ENCODE results near the gene SH3RF3.

SH3RF3 gene

DNA sequence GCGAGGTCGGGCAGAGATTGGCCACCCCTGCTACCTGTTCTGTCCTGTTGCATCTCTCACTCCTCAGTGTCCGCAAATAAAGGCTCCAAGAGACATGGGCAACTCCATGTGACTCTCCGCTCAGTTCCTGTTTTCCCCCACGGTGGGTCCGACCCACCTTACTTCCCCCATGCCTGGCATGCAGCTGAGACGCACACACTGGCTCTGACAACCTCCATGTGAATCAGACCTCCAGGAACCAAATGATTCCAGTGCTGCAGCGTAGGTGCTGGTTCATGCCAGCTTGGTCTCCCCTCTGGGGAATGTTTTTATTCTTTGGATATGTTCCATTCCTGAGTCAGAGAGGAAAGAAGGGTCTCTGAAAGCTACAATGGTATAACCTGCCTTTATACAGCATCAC is 221.5 kb downstream of the SH3RF3 start:
- DNase-seq (ENCODE audit: low spot score in 2 of 2) (no peak), ATAC-seq (replicated peaks; ENCODE audit: extremely low read depth, poor library complexity, severe bottlenecking) (no peak)
- no peaks in the 10 kb centered on the region for H3K36me3 Mint-ChIP-seq (ENCODE audit: insufficient read depth)
- H3K27me3 Mint-ChIP-seq: no peaks in the 10 kb centered on the region
- peaks cover 7% of the 10 kb centered on the region for H3K4me1 Mint-ChIP-seq
- H3K27ac Mint-ChIP-seq (ENCODE audit: low read depth): no peak overlapping the region
- H3K4me3 Mint-ChIP-seq: no peak overlapping the region
- H3K9me3 Mint-ChIP-seq: no peaks in the 10 kb centered on the region

DNA sequence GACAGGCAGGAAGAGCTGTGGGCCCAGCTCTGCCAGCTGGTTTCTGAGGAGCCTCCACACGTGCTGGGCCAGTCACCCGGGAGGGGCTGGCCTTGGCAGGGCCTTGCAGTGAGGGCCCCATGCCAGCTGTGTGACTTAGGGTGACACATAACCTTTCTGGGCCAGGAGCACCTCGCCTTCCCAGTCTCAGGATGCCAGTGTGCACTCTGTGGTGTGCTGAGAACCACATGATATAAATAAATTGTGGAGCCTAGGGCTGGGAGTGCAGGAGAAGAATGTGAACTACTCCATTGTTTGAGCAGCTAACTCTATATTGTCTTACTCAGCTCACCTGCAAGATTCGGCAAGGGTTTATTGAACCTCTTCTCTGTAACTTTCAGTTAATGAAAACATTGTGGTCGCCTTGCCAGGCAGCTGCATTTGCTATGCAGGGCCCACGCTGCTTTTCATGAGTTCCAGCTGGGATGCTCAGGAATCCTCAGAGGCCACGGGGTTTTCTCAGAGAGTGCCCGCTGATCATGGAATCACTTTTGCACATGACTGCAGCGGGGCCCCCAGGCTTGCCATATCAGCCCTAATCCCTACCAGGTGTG is 222.3 kb downstream of the SH3RF3 start:
- ATAC-seq (replicated peaks; ENCODE audit: extremely low read depth, poor library complexity, severe bottlenecking): no peak

DNA sequence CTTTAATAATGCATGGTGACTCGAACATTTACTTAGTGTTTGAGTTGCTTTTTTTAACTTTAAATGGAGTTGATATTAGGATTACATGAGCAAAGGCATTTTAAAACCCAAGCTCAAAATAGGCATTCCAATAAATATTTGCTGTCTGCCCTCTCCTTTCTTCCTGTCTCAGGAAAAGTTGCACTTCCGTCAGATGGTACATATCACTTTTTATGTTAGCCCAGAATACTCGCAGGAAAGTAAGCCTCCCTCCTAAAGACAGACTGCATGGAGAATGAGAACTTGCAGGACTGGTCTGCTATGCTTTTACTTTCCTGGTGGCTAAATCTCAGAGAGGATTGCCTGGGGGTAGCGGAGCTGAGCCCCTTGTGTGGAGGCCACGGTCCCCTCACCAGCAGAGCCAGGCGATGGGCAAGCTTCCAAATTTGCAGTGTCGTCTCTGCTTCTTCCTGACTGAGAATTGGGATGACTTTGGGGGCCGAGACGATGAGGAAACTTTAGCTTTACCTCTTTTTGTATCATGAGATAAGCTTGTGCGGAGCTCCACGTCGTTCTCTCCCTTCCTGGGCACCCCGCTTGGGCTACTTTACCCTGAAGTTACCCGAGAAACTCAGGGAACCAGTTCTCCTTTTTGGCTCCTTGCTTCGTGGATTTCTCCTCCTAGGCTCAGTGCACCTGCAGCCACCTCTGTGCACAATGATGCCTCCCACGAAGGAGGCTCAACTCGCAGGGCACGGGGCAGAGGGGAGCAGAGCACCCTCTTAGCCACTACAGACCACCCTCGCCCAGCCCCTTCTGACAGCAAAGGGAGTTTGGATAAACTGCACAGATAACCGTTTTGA is 223.3 kb downstream of the SH3RF3 start:
- no peaks in the 10 kb centered on the region for H3K9me3 Mint-ChIP-seq
- H3K4me1 Mint-ChIP-seq: peaks cover 7% of the 10 kb centered on the region
- H3K4me3 Mint-ChIP-seq: no peak overlapping the region
- H3K27ac Mint-ChIP-seq (ENCODE audit: low read depth): no peak overlapping the region
- DNase-seq (ENCODE audit: low spot score in 2 of 2): no peak
- H3K27me3 Mint-ChIP-seq: no peaks in the 10 kb centered on the region
- ATAC-seq (replicated peaks; ENCODE audit: extremely low read depth, poor library complexity, severe bottlenecking): no peak
- no peaks in the 10 kb centered on the region for H3K36me3 Mint-ChIP-seq (ENCODE audit: insufficient read depth)

More for the DNA sequence above, 222.3 kb downstream of the SH3RF3 start:
- no peak overlapping the region for H3K27ac Mint-ChIP-seq (ENCODE audit: low read depth)
- H3K27me3 Mint-ChIP-seq: no peaks in the 10 kb centered on the region
- H3K4me3 Mint-ChIP-seq: no peak overlapping the region
- peaks cover 7% of the 10 kb centered on the region for H3K4me1 Mint-ChIP-seq
- no peak for DNase-seq (ENCODE audit: low spot score in 2 of 2)
- H3K36me3 Mint-ChIP-seq (ENCODE audit: insufficient read depth): no peaks in the 10 kb centered on the region
- H3K9me3 Mint-ChIP-seq: no peaks in the 10 kb centered on the region

DNA sequence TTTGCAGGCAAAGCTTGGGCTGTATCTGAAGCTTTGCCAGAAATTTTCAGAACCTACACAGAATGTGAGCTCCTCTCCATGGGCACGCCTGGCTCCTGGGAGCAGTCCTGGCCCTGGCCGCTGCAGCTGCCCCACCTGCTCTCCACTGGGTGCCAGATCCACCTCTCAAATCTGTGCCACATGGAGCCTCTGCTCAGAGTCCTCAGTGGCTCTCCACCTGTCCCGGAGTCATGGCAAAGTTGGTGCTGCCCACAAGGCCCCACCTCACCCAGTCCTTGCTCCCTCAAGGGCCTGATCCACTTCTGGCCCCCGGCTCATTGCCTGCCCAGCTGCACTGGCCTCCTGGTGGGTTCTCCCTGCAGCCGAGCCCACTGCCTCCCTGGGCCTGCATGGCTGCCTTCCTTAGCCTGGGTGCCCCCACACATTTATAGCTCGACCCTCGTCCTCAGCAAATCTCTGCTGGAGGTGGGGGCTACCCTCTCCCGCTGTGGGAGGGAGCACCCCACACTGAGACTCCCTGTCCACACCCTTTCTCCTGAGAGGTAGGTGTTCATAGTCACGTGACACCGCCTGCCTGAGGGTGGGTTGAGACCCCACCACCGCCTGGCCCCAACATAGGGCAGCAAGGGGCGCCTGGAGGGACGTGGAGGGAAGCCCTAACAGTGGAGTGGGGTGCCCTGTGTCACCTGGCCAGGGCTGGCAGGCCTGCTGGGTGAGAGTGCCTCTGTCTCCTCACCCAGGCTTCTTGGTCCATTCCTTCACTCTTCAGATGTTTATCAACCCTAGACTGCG is 224.1 kb downstream of the SH3RF3 start:
- no peak for DNase-seq (ENCODE audit: low spot score in 2 of 2)
- H3K27me3 Mint-ChIP-seq: no peaks in the 10 kb centered on the region
- H3K4me3 Mint-ChIP-seq: no peak overlapping the region
- H3K9me3 Mint-ChIP-seq: no peaks in the 10 kb centered on the region
- no peak overlapping the region for H3K27ac Mint-ChIP-seq (ENCODE audit: low read depth)
- no peak for ATAC-seq (replicated peaks; ENCODE audit: extremely low read depth, poor library complexity, severe bottlenecking)
- H3K36me3 Mint-ChIP-seq (ENCODE audit: insufficient read depth): no peaks in the 10 kb centered on the region
- peaks cover 7% of the 10 kb centered on the region for H3K4me1 Mint-ChIP-seq

DNA sequence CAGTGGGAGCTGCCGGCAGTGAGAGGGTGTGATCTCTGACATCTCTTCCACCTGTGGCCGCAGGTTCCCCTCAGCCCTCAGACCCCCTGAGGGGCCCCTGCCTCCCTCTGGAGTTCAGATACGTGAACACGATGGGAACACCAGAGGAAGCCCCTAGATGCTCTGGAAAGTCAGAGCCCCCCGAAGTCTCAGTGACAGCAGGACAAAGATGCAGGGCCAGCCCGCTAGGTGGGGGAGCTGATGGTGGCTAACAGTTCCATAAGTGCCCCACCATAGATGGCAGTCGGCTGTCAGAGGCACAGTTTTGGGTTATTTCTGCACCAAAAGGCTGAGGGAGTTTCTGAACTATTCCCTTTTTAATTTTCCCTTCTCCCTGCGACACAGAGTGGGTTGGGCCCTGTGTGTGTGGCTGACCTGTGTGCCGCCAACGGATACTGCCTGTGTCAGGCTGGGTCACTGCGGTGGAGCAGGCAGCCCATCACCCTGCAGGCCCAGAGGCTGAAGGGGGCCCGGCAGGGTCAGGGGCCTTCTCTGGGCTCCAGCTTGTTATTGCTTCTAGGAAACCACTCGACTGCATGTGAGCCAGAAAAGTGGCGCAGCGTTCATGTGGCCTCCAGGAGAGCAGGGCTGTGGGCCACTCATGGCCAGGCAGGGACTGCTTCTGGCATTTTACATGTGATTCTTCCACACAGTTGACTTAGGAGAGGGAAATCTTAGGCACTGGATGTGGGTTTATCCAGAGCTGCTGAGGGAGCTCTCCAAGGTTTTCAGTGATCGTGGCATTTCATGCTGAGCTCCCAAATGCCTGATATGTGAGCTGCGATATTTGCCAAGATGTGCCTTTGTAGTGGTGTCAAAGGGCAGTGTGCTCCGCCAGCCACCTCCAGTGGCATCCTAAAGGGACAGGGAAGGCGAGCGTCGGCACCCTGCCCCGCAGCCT is 225.1 kb downstream of the SH3RF3 start:
- Mint-ChIP-seq H3K9me3 (peaks cover 3% of the 10 kb centered on the region), H3K4me3 (no peak overlapping the region), H3K27ac (ENCODE audit: low read depth) (no peak overlapping the region), H3K27me3 (no peaks in the 10 kb centered on the region), H3K36me3 (ENCODE audit: insufficient read depth) (no peaks in the 10 kb centered on the region), H3K4me1 (peaks cover under 1% of the 10 kb centered on the region)
- no peak for ATAC-seq (replicated peaks; ENCODE audit: extremely low read depth, poor library complexity, severe bottlenecking)
- no peak for DNase-seq (ENCODE audit: low spot score in 2 of 2)

DNA sequence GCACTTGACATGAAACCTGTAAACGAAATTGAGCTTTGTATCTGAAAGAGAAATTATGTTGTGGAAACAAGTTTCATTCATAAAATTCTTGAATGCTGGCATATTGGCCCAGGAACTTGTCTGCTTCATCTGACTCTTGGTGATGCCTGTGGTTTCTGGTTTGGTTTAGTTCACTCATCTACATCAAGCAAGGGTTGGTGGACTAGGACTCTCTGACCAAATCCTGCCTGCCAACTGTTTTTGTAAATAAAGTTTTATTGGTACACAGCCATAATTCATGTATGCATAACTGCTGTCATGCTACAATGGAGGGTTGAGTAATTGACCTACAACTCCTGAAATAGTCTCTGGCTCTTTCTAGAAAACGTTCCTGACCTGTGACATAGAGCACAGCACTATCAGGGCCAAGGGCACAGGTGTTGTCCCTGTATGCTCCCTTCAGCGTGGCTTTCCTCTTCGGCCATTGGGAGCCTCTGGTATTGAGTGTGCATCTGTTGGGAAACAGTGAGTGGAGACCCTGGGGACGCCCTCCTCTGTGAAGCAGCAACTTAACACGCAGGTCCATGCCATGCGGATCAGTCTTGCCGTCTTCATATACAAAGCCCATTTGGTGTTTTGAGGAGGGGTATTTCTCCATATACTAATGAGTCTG is 226.3 kb downstream of the SH3RF3 start:
- H3K36me3 Mint-ChIP-seq (ENCODE audit: insufficient read depth): no peaks in the 10 kb centered on the region
- no peak for ATAC-seq (replicated peaks; ENCODE audit: extremely low read depth, poor library complexity, severe bottlenecking)

DNA sequence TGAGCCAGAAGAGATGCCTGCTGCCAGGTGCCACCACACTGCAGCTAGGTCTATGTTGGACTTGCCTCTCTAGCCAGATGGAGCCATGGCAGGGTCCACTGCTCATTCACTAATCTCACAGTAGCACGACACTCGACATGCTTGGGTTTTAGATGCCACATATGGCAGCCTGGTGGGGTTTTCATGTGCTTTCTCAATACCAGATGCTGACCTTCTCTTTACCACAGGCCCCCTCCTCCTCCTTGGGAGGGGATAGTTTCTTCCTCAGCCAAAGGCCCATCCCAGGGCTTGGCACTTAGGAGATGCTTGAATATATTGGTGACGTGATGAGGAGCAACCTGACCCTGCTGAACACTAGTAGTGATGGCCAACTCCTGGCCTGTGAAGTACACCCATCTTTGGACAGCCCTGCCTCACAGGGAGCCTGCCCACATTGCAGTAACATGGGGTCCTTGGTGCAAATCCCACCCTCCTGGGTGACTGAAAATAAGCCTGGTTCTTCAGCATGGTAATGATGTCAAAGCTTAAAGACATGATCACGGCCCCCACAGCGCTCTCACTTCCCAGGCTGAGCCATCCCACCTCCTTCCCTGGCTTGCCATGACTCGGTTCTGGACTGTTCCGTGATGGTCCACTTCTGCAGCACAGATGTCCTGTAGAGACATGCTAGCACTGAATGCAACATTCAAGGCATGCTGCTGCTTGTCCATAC is 227.5 kb downstream of the SH3RF3 start:
- H3K4me3 Mint-ChIP-seq: no peak overlapping the region
- no peaks in the 10 kb centered on the region for H3K4me1 Mint-ChIP-seq
- H3K36me3 Mint-ChIP-seq (ENCODE audit: insufficient read depth): no peaks in the 10 kb centered on the region
- ATAC-seq (replicated peaks; ENCODE audit: extremely low read depth, poor library complexity, severe bottlenecking) (no peak), DNase-seq (ENCODE audit: low spot score in 2 of 2) (no peak)
- H3K9me3 Mint-ChIP-seq: peaks cover 5% of the 10 kb centered on the region
- no peak overlapping the region for H3K27ac Mint-ChIP-seq (ENCODE audit: low read depth)
- no peaks in the 10 kb centered on the region for H3K27me3 Mint-ChIP-seq

More for the DNA sequence above, 226.3 kb downstream of the SH3RF3 start:
- Mint-ChIP-seq H3K9me3 (peaks cover 5% of the 10 kb centered on the region), H3K27me3 (no peaks in the 10 kb centered on the region), H3K4me1 (no peaks in the 10 kb centered on the region), H3K27ac (ENCODE audit: low read depth) (no peak overlapping the region), H3K4me3 (no peak overlapping the region)
- no peak for DNase-seq (ENCODE audit: low spot score in 2 of 2)

DNA sequence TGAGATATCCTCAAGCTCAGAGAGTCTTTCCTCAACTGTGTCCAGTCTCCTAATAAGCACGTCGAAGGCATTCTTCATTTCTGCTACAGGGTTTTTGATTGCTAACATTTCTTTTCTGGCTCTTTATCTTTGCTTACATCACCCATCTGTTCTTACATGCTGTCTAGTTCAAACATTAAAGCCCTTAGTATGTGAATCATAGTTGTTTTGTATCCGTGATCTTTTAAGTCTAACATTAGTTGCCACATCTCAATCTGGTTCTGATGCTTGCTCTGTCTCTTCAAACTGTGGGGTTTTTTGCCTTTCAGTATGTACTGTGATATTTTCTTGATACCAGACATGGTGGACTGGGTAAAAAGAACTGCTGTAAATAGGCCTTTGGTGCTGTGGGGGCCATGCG is 235.2 kb downstream of the SH3RF3 start:
- H3K27ac Mint-ChIP-seq (ENCODE audit: low read depth): no peak overlapping the region
- H3K4me3 Mint-ChIP-seq: no peak overlapping the region
- peaks cover under 1% of the 10 kb centered on the region for H3K9me3 Mint-ChIP-seq
- no peaks in the 10 kb centered on the region for H3K36me3 Mint-ChIP-seq (ENCODE audit: insufficient read depth)
- no peak for DNase-seq (ENCODE audit: low spot score in 2 of 2)
- no peak for ATAC-seq (replicated peaks; ENCODE audit: extremely low read depth, poor library complexity, severe bottlenecking)
- peaks cover 42% of the 10 kb centered on the region for H3K27me3 Mint-ChIP-seq
- no peaks in the 10 kb centered on the region for H3K4me1 Mint-ChIP-seq

DNA sequence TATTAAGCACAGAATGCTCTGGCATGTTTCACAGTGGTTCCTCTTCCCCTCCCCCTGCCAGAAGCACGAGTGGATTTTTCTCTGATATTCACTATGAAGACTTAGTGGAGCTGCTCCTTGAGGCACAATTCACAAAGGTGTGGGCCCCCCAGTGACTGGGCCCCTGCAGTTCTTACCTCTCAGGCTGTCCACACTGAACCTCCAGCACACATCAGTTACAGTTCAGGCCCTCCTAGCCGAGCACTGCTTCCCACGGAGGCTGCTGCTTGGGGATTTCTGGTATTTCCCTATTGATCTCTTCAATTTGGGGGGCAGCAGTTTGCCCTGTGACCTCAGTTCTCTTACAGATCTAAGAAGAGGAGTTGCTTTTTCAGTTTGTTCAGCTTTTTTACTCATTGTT is 236.1 kb downstream of the SH3RF3 start:
- peaks cover 43% of the 10 kb centered on the region for H3K27me3 Mint-ChIP-seq
- DNase-seq (ENCODE audit: low spot score in 2 of 2) (no peak), ATAC-seq (replicated peaks; ENCODE audit: extremely low read depth, poor library complexity, severe bottlenecking) (no peak)
- no peak overlapping the region for H3K27ac Mint-ChIP-seq (ENCODE audit: low read depth)
- no peaks in the 10 kb centered on the region for H3K9me3 Mint-ChIP-seq
- H3K4me3 Mint-ChIP-seq: no peak overlapping the region
- no peaks in the 10 kb centered on the region for H3K4me1 Mint-ChIP-seq
- H3K36me3 Mint-ChIP-seq (ENCODE audit: insufficient read depth): no peaks in the 10 kb centered on the region

DNA sequence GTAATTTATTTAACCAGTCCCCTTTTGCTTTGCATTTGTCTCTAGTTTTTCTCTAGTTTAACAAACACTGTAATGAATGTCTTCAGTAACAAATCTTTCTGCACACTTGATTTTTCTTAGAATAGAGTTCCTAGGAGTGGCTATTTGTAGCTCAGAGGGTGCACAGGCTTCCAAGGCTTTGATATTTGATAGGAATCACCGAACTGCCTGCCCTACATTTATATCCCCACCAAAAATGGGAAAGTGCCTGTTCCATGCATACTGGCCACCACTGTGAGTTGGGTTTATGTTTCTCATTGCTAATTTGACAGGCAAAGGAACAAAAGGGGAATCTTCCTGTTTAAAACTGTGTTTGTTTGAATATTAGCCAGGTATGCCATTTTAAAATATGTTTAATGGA is 238.7 kb downstream of the SH3RF3 start:
- DNase-seq (ENCODE audit: low spot score in 2 of 2) (no peak), ATAC-seq (replicated peaks; ENCODE audit: extremely low read depth, poor library complexity, severe bottlenecking) (no peak)
- H3K4me3 Mint-ChIP-seq: no peak overlapping the region
- H3K36me3 Mint-ChIP-seq (ENCODE audit: insufficient read depth): no peaks in the 10 kb centered on the region
- H3K27me3 Mint-ChIP-seq: peaks cover 54% of the 10 kb centered on the region
- H3K9me3 Mint-ChIP-seq: no peaks in the 10 kb centered on the region
- no peak overlapping the region for H3K27ac Mint-ChIP-seq (ENCODE audit: low read depth)
- H3K4me1 Mint-ChIP-seq: no peaks in the 10 kb centered on the region

DNA sequence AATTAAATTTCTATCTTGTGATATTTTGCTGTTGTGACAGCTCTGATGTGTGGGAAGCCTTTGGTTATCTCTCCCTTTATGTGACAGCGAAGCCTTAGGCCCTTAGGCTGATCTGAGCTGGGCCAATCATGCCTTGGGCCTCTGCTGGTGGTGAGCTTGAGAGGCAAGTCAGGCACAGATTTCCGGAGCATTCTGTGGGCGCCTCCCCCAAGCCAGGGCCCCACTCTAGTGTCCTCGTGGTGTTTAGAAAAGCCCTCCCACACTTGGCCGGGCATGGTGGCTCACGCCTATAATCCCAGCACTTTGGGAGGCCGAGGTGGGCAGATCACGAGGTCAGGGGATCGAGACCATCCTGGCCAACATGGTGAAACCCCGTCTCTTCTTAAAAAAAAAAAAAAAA is 239.8 kb downstream of the SH3RF3 start:
- H3K9me3 Mint-ChIP-seq: no peaks in the 10 kb centered on the region
- H3K36me3 Mint-ChIP-seq (ENCODE audit: insufficient read depth): no peaks in the 10 kb centered on the region
- no peak for DNase-seq (ENCODE audit: low spot score in 2 of 2)
- ATAC-seq (replicated peaks; ENCODE audit: extremely low read depth, poor library complexity, severe bottlenecking): no peak
- peaks cover 49% of the 10 kb centered on the region for H3K27me3 Mint-ChIP-seq
- H3K4me3 Mint-ChIP-seq: no peak overlapping the region
- H3K27ac Mint-ChIP-seq (ENCODE audit: low read depth): no peak overlapping the region
- no peaks in the 10 kb centered on the region for H3K4me1 Mint-ChIP-seq
